Measurements from ENCODE around the gene WASF3. TPM values are rescaled to one million over a fixed set of nuclear protein-coding genes. Genes with fewer than 3 reads are reported as not detected.

Gene WASF3, protein sequence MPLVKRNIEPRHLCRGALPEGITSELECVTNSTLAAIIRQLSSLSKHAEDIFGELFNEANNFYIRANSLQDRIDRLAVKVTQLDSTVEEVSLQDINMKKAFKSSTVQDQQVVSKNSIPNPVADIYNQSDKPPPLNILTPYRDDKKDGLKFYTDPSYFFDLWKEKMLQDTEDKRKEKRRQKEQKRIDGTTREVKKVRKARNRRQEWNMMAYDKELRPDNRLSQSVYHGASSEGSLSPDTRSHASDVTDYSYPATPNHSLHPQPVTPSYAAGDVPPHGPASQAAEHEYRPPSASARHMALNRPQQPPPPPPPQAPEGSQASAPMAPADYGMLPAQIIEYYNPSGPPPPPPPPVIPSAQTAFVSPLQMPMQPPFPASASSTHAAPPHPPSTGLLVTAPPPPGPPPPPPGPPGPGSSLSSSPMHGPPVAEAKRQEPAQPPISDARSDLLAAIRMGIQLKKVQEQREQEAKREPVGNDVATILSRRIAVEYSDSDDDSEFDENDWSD
- 10 to 100 TPM; 11.8 to 14.4 TPM for total RNA-seq

DNA sequence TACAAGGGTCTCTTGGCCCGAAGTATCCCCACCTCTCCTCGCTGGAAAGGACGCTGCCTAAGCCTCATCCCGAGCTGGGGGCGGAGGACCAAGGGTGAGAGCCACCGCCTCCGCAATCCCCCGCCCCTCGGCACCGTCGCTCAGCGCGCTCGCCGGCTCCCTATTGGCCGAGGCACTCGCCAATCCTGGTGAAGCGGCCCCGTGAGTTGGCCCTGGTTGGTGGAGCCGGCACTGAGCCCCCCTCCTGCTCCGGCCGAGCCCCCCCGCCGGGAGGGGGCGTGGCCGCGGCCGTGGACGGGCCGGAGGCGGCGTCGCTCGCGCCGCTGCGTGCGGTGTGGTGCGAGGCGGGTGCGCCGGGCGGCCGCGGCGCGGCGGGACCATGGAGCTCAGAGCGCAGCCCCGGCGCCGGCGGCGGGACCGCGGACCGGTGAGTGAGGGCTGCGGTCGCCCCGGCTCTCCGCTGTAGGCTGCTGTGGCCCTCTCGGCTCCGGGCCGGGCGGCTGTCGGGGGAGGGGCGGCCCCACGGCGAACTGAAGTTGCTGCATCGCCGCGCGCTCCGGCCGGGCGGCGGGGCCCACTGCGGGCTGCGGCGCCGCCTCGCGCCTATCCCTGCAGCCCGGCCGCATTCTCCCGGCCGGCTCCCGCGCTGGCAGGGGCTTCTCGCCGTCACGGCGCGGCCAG lies at the start of gene WASF3:
Gene WASF3, plus strand, starts transcription at position 291 of the 681 bp plus-strand sequence. CDS start 84,588 bp downstream, outside the sequence.
- Histone ChIP-seq H3K27ac (peak within 1 kb of the TSS; percentile 22 to 70), H3K4me1 (peaks cover 0 to 33% of the 10 kb centered on the region in 2 donors), H3K27me3 (no peaks in the 10 kb centered on the region), H3K36me3 (no peaks in the 10 kb centered on the region), H3K9me3 (no peaks in the 10 kb centered on the region), H3K4me3 (peak within 1 kb of the TSS; percentile 73 to 79)
- DNase-seq (ENCODE audit: low spot score) = peak; percentile 93
- TF ChIP-seq, protein P1, sequence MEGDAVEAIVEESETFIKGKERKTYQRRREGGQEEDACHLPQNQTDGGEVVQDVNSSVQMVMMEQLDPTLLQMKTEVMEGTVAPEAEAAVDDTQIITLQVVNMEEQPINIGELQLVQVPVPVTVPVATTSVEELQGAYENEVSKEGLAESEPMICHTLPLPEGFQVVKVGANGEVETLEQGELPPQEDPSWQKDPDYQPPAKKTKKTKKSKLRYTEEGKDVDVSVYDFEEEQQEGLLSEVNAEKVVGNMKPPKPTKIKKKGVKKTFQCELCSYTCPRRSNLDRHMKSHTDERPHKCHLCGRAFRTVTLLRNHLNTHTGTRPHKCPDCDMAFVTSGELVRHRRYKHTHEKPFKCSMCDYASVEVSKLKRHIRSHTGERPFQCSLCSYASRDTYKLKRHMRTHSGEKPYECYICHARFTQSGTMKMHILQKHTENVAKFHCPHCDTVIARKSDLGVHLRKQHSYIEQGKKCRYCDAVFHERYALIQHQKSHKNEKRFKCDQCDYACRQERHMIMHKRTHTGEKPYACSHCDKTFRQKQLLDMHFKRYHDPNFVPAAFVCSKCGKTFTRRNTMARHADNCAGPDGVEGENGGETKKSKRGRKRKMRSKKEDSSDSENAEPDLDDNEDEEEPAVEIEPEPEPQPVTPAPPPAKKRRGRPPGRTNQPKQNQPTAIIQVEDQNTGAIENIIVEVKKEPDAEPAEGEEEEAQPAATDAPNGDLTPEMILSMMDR (IDR thresholded peaks at IDR 0.05) = no peak

DNA sequence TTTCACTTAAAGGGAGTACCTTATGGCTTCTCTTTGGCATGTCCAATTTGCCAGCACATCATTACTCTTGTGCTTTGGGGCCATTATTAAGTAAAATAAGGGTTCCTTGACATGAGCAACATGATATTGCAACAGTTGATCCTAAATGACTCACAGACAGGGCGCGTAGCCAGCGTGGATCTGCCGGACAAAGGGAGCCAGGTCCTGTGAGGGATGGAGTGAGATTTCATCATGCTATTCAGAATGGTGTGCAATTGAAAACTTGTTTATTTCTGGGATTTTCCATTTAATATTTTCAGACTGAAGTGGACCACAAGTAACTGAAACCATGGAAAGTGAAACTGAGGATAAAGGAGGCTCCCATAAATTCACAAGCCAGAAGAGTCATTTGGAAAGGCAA lies 48.6 kb upstream of the WASF3 start:
- DNase-seq (ENCODE audit: low spot score) = peak; percentile 95
- peak overlapping the region in 1 of 2 donors; percentile 48 for H3K27ac ChIP-seq
- H3K4me3 ChIP-seq = no peak overlapping the region
- no peaks in the 10 kb centered on the region for H3K4me1 ChIP-seq
- peaks cover 0 to 5% of the 10 kb centered on the region in 2 donors for H3K9me3 ChIP-seq
- H3K36me3 ChIP-seq = no peaks in the 10 kb centered on the region
- no peaks in the 10 kb centered on the region for H3K27me3 ChIP-seq
- TF ChIP-seq, protein P1 (IDR thresholded peaks at IDR 0.05) = no peak

DNA sequence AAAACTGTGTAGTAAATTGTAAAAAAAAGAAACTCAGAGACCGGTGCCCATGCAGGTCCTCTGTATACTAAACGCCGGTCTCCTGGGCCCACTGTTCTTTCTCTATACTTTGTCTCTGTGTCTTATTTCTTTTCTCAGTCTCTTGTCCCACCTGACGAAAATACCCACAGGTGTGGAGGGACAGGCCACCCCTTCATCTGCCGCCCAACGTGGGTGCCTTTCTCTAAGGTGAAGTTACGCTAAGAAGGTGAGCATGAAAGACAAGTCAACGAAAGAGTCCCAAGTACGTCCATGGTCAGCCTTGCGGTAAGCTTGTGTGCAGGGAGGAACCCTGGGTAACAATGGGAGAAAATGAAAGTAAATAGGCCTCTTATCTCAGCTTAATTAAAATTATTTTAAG lies 48.0 kb upstream of the WASF3 start:
- H3K4me1 ChIP-seq = no peaks in the 10 kb centered on the region
- no peaks in the 10 kb centered on the region for H3K36me3 ChIP-seq
- H3K27me3 ChIP-seq = no peaks in the 10 kb centered on the region
- H3K9me3 ChIP-seq = peaks cover 0 to 5% of the 10 kb centered on the region in 2 donors
- DNase-seq (ENCODE audit: low spot score) = no peak
- H3K27ac ChIP-seq = peak overlapping the region in 1 of 2 donors; percentile 48
- H3K4me3 ChIP-seq = no peak overlapping the region
- TF ChIP-seq, protein P1 (IDR thresholded peaks at IDR 0.05) = no peak

DNA sequence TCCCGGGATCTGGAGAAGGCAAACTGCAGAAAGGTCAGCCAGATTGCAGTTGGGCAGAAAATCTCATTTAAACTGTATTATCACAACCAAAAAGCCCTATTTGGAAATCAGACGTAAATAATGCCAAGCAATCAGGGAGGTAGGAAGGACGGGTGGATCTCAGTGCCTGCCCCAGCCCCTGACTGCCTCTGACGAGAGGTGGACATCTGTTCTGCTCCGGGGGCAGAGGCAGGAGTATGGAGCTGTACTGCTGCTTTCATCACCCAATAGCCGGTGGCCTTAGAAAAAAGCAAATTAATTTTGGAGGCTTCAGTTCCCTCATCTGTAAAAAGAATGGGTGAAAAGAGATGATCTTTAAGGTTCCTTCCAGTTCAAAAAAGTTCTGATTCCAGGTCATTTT lies 43.6 kb upstream of the WASF3 start:
- no peak overlapping the region for H3K4me3 ChIP-seq
- no peaks in the 10 kb centered on the region for H3K36me3 ChIP-seq
- peaks cover 0 to 4% of the 10 kb centered on the region in 2 donors for H3K9me3 ChIP-seq
- no peaks in the 10 kb centered on the region for H3K4me1 ChIP-seq
- H3K27ac ChIP-seq = no peak overlapping the region
- DNase-seq (ENCODE audit: low spot score) = no peak
- TF ChIP-seq, protein P1 (IDR thresholded peaks at IDR 0.05) = no peak
- H3K27me3 ChIP-seq = no peaks in the 10 kb centered on the region

DNA sequence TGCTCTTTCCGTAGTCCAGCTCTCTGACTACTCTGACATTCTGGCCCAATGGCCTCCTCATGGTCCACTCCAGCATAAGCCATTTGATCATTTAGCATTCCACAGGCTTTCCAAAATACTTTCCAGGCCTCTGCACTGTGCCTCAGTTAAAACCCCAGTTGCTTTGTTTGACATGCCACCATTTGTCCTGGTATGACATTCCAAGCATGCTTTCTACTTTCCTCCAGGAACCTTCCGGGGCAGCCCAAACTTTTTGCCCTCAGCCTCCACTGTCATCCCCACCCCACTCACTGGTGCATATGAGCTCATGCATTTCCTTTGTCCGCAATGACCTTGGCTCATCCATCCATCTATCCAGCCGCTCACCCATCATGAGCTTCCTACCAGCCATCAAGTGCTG lies 41.8 kb upstream of the WASF3 start:
- Histone ChIP-seq H3K4me3 (no peak overlapping the region), H3K36me3 (no peaks in the 10 kb centered on the region), H3K4me1 (no peaks in the 10 kb centered on the region), H3K27me3 (no peaks in the 10 kb centered on the region), H3K9me3 (no peaks in the 10 kb centered on the region), H3K27ac (no peak overlapping the region)
- DNase-seq (ENCODE audit: low spot score) = peak; percentile 28
- TF ChIP-seq, protein P1 (IDR thresholded peaks at IDR 0.05) = no peak

All from right atrium auricular region (tissue), 2 donors.